SK-N-SH treated with all-trans-retinoic acid at 6 μM for 48 hours (cell line): ENCODE data around the gene DOCK1.

Experiments used
- ATAC-seq: fragments of 200-7000 bp; cut with Tn5 transposase; 3 replicates; pipeline ENCODE4 v1.9.1; 2020; ENCODE audit warnings: mild to moderate bottlenecking, moderate library complexity
- ARNTL ChIP-seq: fragments of 450-650 bp; formaldehyde crosslinking; IDR thresholded peaks from 2 replicates; pipeline ENCODE4 v1.5.0; 2020; ENCODE audit warnings: low read depth, mild to moderate bottlenecking, moderate library complexity, borderline replicate concordance
- BACH2 ChIP-seq: fragments of 250-450 bp; sonication (Bioruptor Pico); IDR thresholded peaks from 2 replicates; pipeline ENCODE4 v1.9.0; 2021; ENCODE audit warnings: mild to moderate bottlenecking, borderline replicate concordance
- CSDC2 ChIP-seq: fragments of 250-450 bp; sonication (Bioruptor Pico); IDR thresholded peaks from 2 replicates; pipeline ENCODE4 v1.5.0; 2020; ENCODE audit warnings: mild to moderate bottlenecking, moderate library complexity
- CSRNP3 ChIP-seq: fragments of 250-450 bp; sonication (Bioruptor Pico); IDR thresholded peaks from 2 replicates; pipeline ENCODE4 v1.5.1; 2021; ENCODE audit warnings: mild to moderate bottlenecking, moderate library complexity
- ESRRG ChIP-seq: fragments of 250-450 bp; sonication (Bioruptor Pico); IDR thresholded peaks from 2 replicates; pipeline ENCODE4 v1.6.1; 2021; ENCODE audit warnings: mild to moderate bottlenecking
- GLIS3 ChIP-seq: fragments of 250-450 bp; sonication (Bioruptor Pico); IDR thresholded peaks from 2 replicates; pipeline ENCODE4 v1.5.0; 2020; ENCODE audit warnings: mild to moderate bottlenecking, moderate library complexity
- ISL1 ChIP-seq: fragments of 250-450 bp; sonication (Bioruptor Pico); IDR thresholded peaks from 2 replicates; pipeline ENCODE4 v2.1.2; 2022; ENCODE audit warnings: mild to moderate bottlenecking, moderate library complexity
- PATZ1 ChIP-seq: fragments of 250-450 bp; sonication (Bioruptor Pico); IDR thresholded peaks from 2 replicates; pipeline ENCODE4 v1.8.0; 2020; ENCODE audit warnings: mild to moderate bottlenecking, moderate library complexity, borderline replicate concordance
- POU6F1 ChIP-seq: fragments of 250-450 bp; sonication (Bioruptor Pico); IDR thresholded peaks from 2 replicates; pipeline ENCODE4 v1.8.0; 2021; ENCODE audit warnings: low read depth, mild to moderate bottlenecking, moderate library complexity, borderline replicate concordance
- PPARA ChIP-seq: fragments of 250-450 bp; sonication (Bioruptor Pico); IDR thresholded peaks from 2 replicates; pipeline ENCODE4 v1.5.0; 2020; ENCODE audit warnings: mild to moderate bottlenecking, borderline replicate concordance
- RARB ChIP-seq: fragments of 250-450 bp; sonication (Bioruptor Pico); IDR thresholded peaks from 2 replicates; pipeline ENCODE4 v1.8.0; 2021; ENCODE audit warnings: mild to moderate bottlenecking, moderate library complexity
- SNAI2 ChIP-seq: fragments of 250-450 bp; sonication (Bioruptor Pico); IDR thresholded peaks from 2 replicates; pipeline ENCODE4 v1.5.0; 2020; ENCODE audit warnings: mild to moderate bottlenecking, moderate library complexity
- TCF4 ChIP-seq: fragments of 250-450 bp; sonication (Bioruptor Pico); IDR thresholded peaks from 2 replicates; pipeline ENCODE4 v1.8.0; 2021; ENCODE audit warnings: mild to moderate bottlenecking, moderate library complexity, borderline replicate concordance
- TOX ChIP-seq: fragments of 250-450 bp; sonication (Bioruptor Pico); IDR thresholded peaks from 2 replicates; pipeline ENCODE4 v1.8.0; 2021; ENCODE audit warnings: mild to moderate bottlenecking, moderate library complexity, borderline replicate concordance
- TSHZ2 ChIP-seq: fragments of 250-450 bp; sonication (Bioruptor Pico); IDR thresholded peaks from 2 replicates; pipeline ENCODE4 v1.5.0; 2020; ENCODE audit warnings: mild to moderate bottlenecking, moderate library complexity
- ZC3H10 ChIP-seq: fragments of 250-450 bp; sonication (Bioruptor Pico); IDR thresholded peaks from 2 replicates; pipeline ENCODE4 v1.5.1; 2021; ENCODE audit warnings: mild to moderate bottlenecking, moderate library complexity
- ZFP3 ChIP-seq: fragments of 250-450 bp; sonication (Bioruptor Pico); IDR thresholded peaks from 2 replicates; pipeline ENCODE4 v1.5.0; 2020; ENCODE audit warnings: mild to moderate bottlenecking, moderate library complexity
- ZFP30 ChIP-seq: fragments of 450-650 bp; formaldehyde crosslinking; IDR thresholded peaks from 2 replicates; pipeline ENCODE4 v1.5.0; 2022; ENCODE audit warnings: mild to moderate bottlenecking, moderate library complexity
- ZNF565 ChIP-seq: fragments of 450-650 bp; formaldehyde crosslinking; conservative IDR thresholded peaks from 2 replicates; pipeline ENCODE4 v1.5.0; 2020; ENCODE audit warnings: low read depth, mild to moderate bottlenecking, moderate library complexity
- ZNF8 ChIP-seq: fragments of 450-650 bp; formaldehyde crosslinking; IDR thresholded peaks from 2 replicates; pipeline ENCODE4 v1.5.0; 2020; ENCODE audit warnings: mild to moderate bottlenecking, moderate library complexity

The DOCK1 gene

GRCh38 chr10:127125331-127125730 is 220.1 kb downstream of the DOCK1 start:
- no peak for TF ChIP-seq PPARA (CRISPR knock-in tag)
- no peak for ATAC-seq

- ATAC-seq = no peak
These were observed 222.6 kb downstream of the DOCK1 start for GRCh38 chr10:127127822-127128221.

GRCh38 chr10:127129104-127129503 is 223.9 kb downstream of the DOCK1 start:
- no peak for ATAC-seq
- TF ChIP-seq POU6F1 (CRISPR knock-in tag) (no peak), ZNF565 (no peak), ZFP3 (CRISPR knock-in tag) (no peak), ESRRG (CRISPR knock-in tag) (no peak), TOX (CRISPR knock-in tag) (no peak), SNAI2 (CRISPR knock-in tag) (no peak), CSRNP3 (no peak), RARB (CRISPR knock-in tag) (no peak)

More at GRCh38 chr10:127127822-127128221, 222.6 kb downstream of the DOCK1 start:
- TF ChIP-seq ZC3H10 (no peak), ZFP30 (CRISPR knock-in tag) (no peak), ZFP3 (CRISPR knock-in tag) (no peak), RARB (CRISPR knock-in tag) (no peak), ARNTL (CRISPR knock-in tag) (no peak), CSDC2 (CRISPR knock-in tag) (no peak), TCF4 (CRISPR knock-in tag) (no peak), CSRNP3 (no peak), GLIS3 (CRISPR knock-in tag) (no peak), BACH2 (CRISPR knock-in tag) (no peak), TSHZ2 (CRISPR knock-in tag) (no peak), SNAI2 (CRISPR knock-in tag) (no peak), POU6F1 (CRISPR knock-in tag) (no peak), TOX (CRISPR knock-in tag) (no peak), ZNF8 (CRISPR knock-in tag) (no peak), ZNF565 (no peak), ISL1 (CRISPR knock-in tag) (no peak), PATZ1 (CRISPR knock-in tag) (no peak), ESRRG (CRISPR knock-in tag) (no peak)
- TF ChIP-seq, all 23 proteins: peak for 0
